Lower leg skin (tissue), 4 donors: ENCODE data around the gene EPN1. TPM values are rescaled to one million over a fixed set of nuclear protein-coding genes. Genes with fewer than 3 reads are reported as not detected.

Experiments
- DNase-seq, 2 donors: peaks; one replicate each; pipeline ENCODE4 v3.0.0-alpha.2; 2019; ENCODE audit warnings: low spot score in 2 of 2
- H3K4me3 ChIP-seq: fragments of 200-600 bp; sonication (generic); 2 replicates; pipeline ENCODE4 v1.5.1; 2017; ENCODE audit warnings: mild to moderate bottlenecking, low read depth; ENCODE audit not compliant: poor library complexity, severe bottlenecking
- POLR2A ChIP-seq, 2 donors: fragments of 450-650 bp; IDR thresholded peaks; one replicate each; pipeline ENCODE4 v1.6.1; 2016 to 2017; ENCODE audit warnings: antibody characterized with exemption in 2 of 2, mild to moderate bottlenecking in 1 of 2, moderate library complexity in 1 of 2
- WGBS, 2 donors: methylation state at CpG; one replicate each; pipeline ENCODE4 v1.1.5; 2018; 5-methylcytosine and 5-hydroxymethylcytosine counted together
- intact Hi-C: fragments of 100-400 bp; cut with DNase I; formaldehyde crosslinking; loops from one replicate; pipeline ENCODE4 v1.15.0; 2023; ENCODE audit warnings: low total_unique reads
- total RNA-seq, 4 donors: library from RNA; depleted of rRNA; stranded (reverse); fragments of >200 nt; gene quantifications; one replicate each; pipeline ENCODE4 v1.1.0, GENCODE V29; 2016
- TF ChIP-seq, protein P1 (sequence below), 3 donors: fragments of 450-650 bp; IDR thresholded peaks; one replicate each; pipeline ENCODE4 v1.5.1; 2016; ENCODE audit warnings: antibody characterized with exemption in 3 of 3, mild to moderate bottlenecking in 3 of 3, moderate library complexity in 2 of 3

EPN1 gene
- total RNA-seq, 4 donors from 2014 or later: 81.2 to 189 (median 120) TPM

DNA sequence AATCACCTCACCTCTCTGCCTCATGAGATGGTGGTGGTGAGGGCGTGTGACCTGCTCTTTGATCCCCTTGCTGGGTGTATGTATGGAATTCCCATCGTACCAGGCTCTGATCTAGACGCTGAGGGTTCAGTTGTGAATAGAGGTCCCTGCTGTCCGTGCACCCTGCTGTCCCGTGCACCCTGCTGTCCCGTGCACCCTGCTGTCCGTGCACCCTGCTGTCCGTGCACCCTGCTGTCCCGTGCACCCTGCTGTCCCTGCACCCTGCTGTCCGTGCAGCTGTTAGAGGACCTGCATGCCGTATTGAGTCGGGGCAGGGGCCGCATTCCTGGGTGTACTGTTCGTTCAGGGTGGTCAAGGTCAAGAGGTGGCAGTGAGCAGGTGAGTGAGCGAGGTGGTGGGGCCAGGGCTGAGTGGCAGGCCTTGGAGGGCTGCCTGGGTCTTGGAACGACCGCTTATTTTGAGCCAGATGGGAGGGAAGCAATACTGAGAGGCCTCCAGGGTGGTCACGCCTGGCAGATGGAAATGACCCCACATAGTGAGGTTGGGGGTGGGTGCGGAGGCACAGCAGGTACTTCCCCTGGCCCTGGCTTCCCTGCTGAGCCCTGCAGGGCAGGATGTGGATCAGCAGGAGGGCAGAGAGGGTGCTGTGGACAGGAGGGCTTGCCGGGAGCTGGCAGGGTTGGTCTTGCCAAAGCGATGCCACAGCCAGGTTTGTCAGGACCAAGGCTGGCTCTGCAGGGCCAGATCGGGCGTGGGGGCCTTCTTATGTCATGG is 4.6 kb upstream of the EPN1 start:
- 81 to 84% methylated on average over 22 to 23 of the region's 23 CpGs for WGBS, 2 donors
- TF ChIP-seq, protein P1, sequence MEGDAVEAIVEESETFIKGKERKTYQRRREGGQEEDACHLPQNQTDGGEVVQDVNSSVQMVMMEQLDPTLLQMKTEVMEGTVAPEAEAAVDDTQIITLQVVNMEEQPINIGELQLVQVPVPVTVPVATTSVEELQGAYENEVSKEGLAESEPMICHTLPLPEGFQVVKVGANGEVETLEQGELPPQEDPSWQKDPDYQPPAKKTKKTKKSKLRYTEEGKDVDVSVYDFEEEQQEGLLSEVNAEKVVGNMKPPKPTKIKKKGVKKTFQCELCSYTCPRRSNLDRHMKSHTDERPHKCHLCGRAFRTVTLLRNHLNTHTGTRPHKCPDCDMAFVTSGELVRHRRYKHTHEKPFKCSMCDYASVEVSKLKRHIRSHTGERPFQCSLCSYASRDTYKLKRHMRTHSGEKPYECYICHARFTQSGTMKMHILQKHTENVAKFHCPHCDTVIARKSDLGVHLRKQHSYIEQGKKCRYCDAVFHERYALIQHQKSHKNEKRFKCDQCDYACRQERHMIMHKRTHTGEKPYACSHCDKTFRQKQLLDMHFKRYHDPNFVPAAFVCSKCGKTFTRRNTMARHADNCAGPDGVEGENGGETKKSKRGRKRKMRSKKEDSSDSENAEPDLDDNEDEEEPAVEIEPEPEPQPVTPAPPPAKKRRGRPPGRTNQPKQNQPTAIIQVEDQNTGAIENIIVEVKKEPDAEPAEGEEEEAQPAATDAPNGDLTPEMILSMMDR (IDR thresholded peaks at IDR 0.05): no peak
- no peak for TF ChIP-seq POLR2A (IDR thresholded peaks at IDR 0.05)
- H3K4me3 ChIP-seq: no peak overlapping the region
- intact Hi-C loops: loop anchor here (5.0 kb wide), 1 partner anchor 837 kb away; the partner anchor contains the start of gene ZNF471
- no peak for DNase-seq

DNA sequence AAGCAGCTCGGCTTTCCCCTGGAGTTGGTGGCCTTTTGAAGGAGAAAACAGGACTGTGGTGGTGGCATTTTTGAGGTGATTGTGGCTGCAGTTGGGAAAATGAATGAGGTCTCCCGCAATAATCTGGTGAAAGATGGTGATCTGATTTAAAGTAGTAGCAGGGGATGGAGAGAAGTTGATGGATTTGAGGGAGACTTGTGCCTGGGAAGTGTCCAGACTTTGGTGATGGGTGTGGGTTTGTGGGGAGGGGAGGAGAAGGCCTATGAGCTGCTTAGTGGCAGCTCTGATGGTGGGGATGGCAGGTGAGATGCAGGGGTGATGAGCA is 4.0 kb upstream of the EPN1 start:
- no peak for DNase-seq
- H3K4me3 ChIP-seq: no peak overlapping the region
- intact Hi-C loops: loop anchor here (5.0 kb wide), 1 partner anchor 836 kb away; the partner anchor contains the start of gene ZNF471
- WGBS, 2 donors: 72 to 74% methylated on average over 2 of the region's 2 CpGs
- TF ChIP-seq POLR2A (IDR thresholded peaks at IDR 0.05): no peak
- TF ChIP-seq, protein P1 (IDR thresholded peaks at IDR 0.05): no peak

DNA sequence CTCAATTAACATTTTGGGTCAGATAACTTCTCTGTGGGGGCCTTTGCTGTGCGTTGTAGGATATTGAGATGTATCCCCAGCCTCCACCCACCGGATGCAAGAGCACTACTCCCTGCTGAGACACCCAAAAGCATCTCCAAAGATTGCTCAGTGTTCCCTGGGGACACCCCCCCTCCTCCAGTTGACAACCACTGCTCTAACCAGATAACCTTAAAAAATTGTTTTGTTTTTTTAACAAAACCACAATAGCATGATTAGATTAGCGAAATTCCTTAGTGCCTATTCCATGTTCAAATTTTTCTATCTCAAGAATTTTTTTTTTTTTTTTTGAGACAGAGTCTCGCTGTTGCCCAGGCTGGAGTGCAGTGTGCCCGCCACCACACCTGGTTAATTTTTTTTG is 2.6 kb upstream of the EPN1 start:
- H3K4me3 ChIP-seq: no peak overlapping the region
- intact Hi-C loops: loop anchor here (5.0 kb wide), 1 partner anchor 835 kb away; the partner anchor contains the start of gene ZNF471
- WGBS, 2 donors: 83 to 87% methylated on average over 5 of the region's 5 CpGs
- no peak for TF ChIP-seq POLR2A (IDR thresholded peaks at IDR 0.05)
- TF ChIP-seq, protein P1 (IDR thresholded peaks at IDR 0.05): no peak
- no peak for DNase-seq

DNA sequence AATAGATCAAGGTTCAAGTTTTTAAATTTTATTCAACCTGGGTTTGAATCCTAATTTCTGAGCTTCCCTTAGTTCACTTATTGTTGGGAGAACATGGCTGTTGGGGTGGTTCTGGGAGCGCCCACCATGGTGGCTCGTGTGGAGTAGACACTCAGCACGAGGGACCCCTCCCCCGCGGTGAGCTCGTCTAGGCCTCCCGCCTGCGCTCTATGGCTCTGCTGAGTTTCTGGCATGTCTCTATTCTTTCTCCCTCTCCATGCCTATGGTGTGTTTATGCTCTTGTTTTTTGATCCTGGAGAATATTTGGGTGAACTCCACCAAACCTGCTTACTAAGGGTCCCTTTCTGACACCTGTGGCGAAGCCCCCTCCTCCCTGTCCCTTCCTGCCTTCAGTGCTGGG is 1.6 kb upstream of the EPN1 start:
- 79 to 80% methylated on average over 9 of the region's 9 CpGs for WGBS, 2 donors
- H3K4me3 ChIP-seq: no peak overlapping the region
- DNase-seq: no peak
- no peak for TF ChIP-seq POLR2A (IDR thresholded peaks at IDR 0.05)
- TF ChIP-seq, protein P1 (IDR thresholded peaks at IDR 0.05): no peak
- intact Hi-C loops: loop anchor here (5.0 kb wide), 1 partner anchor 834 kb away; the partner anchor contains the start of gene ZNF471

- intact Hi-C loops: loop anchor here (5.0 kb wide), 1 partner anchor 833 kb away; the partner anchor contains the start of gene ZNF471
- 75 to 76% methylated on average over 15 of the region's 15 CpGs for WGBS, 2 donors
- no peak for DNase-seq
- TF ChIP-seq, protein P1 (IDR thresholded peaks at IDR 0.05): no peak
- TF ChIP-seq POLR2A (IDR thresholded peaks at IDR 0.05): no peak
- H3K4me3 ChIP-seq: no peak overlapping the region
Observed at GRCh38 chr19:55673889-55674288, 1.1 kb upstream of the EPN1 start.
